Epithelial cell of proximal tubule (primary cell): ENCODE results near the gene CADM2. TPM values are rescaled to one million over a fixed set of nuclear protein-coding genes. Genes with fewer than 3 reads are reported as not detected.

ENCODE experiments used
- DNase-seq: peaks from one replicate; pipeline ENCODE4 v3.0.0-alpha.2; 2011; ENCODE audit warnings: low read depth
- H3K4me3 ChIP-seq: 2 replicates; pipeline ENCODE4 v1.5.1; 2011; ENCODE audit warnings: low read depth, mild to moderate bottlenecking, low read length
- total RNA-seq: library from RNA; depleted of rRNA; stranded (reverse); fragments of >200 nt; gene quantifications from 2 replicates; pipeline ENCODE4 v1.2.3, GENCODE V29; 2015
- TF ChIP-seq, protein P1 (sequence below): conservative IDR thresholded peaks from 2 replicates; pipeline ENCODE4 v1.5.1; 2012; ENCODE audit warnings: low read depth, mild to moderate bottlenecking, low read length

The CADM2 gene
- total RNA-seq, 1 donor from 2014 or later, result not detected

- no peak overlapping the region for H3K4me3 ChIP-seq
- TF ChIP-seq, protein P1, sequence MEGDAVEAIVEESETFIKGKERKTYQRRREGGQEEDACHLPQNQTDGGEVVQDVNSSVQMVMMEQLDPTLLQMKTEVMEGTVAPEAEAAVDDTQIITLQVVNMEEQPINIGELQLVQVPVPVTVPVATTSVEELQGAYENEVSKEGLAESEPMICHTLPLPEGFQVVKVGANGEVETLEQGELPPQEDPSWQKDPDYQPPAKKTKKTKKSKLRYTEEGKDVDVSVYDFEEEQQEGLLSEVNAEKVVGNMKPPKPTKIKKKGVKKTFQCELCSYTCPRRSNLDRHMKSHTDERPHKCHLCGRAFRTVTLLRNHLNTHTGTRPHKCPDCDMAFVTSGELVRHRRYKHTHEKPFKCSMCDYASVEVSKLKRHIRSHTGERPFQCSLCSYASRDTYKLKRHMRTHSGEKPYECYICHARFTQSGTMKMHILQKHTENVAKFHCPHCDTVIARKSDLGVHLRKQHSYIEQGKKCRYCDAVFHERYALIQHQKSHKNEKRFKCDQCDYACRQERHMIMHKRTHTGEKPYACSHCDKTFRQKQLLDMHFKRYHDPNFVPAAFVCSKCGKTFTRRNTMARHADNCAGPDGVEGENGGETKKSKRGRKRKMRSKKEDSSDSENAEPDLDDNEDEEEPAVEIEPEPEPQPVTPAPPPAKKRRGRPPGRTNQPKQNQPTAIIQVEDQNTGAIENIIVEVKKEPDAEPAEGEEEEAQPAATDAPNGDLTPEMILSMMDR, result no peak
- DNase-seq, result no peak
These were observed 918.8 kb downstream of the CADM2 start for GRCh38 chr3:85877631-85878030.

DNA sequence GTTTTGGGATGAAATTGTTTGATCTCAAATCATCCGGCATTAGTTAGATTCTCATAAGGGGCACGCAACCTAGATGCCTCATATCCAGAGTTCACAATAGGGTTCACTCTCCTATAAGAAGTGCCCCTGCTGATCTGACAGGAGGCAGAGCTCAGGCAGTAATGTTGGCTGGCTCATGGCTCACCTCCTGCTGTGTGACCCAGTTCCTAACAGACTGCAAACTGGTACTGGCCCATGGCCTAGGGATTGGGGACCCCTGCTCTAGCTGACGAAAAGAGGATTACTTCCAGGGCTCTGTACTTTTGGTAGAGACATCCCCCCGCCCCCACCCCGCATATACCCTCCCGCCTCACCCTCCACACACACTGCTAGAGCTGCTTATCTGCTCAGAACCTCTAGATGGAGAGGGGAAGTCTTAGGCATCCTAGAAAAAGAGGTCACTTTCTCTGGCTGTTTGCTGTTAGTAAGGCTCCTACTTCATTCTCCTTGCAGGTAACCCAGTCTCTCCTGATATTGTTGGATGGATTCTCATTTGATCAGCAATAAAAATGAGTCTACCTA, 923.1 kb downstream of the CADM2 start:
- H3K4me3 ChIP-seq, result no peak overlapping the region
- TF ChIP-seq, protein P1, result no peak
- DNase-seq, result no peak

- TF ChIP-seq, protein P1, result no peak
- no peak for DNase-seq
- H3K4me3 ChIP-seq, result no peak overlapping the region
These were observed 931.3 kb downstream of the CADM2 start for GRCh38 chr3:85890043-85890555.

- TF ChIP-seq, protein P1, result no peak
- H3K4me3 ChIP-seq, result no peak overlapping the region
- DNase-seq, result no peak
These were observed 944.6 kb downstream of the CADM2 start for GRCh38 chr3:85903434-85903833.

DNA sequence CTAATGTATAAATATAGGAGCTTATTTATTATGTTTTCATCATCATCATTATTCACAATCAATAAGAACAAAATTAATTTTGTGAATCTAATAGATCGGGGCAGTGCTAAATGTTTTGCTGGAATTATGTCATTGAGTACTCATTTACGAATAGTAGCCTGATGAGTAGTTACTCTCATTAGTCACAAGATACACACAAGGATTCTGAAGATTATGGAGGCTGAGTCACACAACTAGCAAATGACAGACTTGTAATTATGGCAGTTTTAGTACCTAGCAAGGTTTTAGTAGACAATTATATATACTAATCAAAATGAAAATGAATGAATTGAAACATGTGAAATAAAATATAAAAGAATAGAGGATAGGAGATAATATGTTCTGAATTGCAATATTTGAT, 954.2 kb downstream of the CADM2 start:
- H3K4me3 ChIP-seq, result no peak overlapping the region
- DNase-seq, result peak; percentile 23
- TF ChIP-seq, protein P1, result no peak

- DNase-seq, result no peak
- TF ChIP-seq, protein P1, result no peak
- no peak overlapping the region for H3K4me3 ChIP-seq
These were observed 963.6 kb downstream of the CADM2 start for GRCh38 chr3:85922374-85922773.

- no peak for DNase-seq
- no peak overlapping the region for H3K4me3 ChIP-seq
- TF ChIP-seq, protein P1, result no peak
These were observed 971.9 kb downstream of the CADM2 start for GRCh38 chr3:85930718-85931117.
